VCaP (cell line): ENCODE data around the gene GPR158.

Source experiments
- H3K27ac ChIP-seq: fragments of 450-650 bp; 2 replicates; pipeline ENCODE4 v1.5.1; 2017
- CTCF ChIP-seq: fragments of 450-650 bp; conservative IDR thresholded peaks from 2 replicates; pipeline ENCODE4 v1.5.1; 2017; ENCODE audit warnings: mild to moderate bottlenecking, moderate library complexity

GPR158 gene

GRCh38 chr10:25492040-25492439 is 317.2 kb downstream of the GPR158 start:
- H3K27ac ChIP-seq: no peak overlapping the region
- no peak for TF ChIP-seq CTCF

- no peak for TF ChIP-seq CTCF
- no peak overlapping the region for H3K27ac ChIP-seq
These were observed 317.9 kb downstream of the GPR158 start for GRCh38 chr10:25492680-25493079.

GRCh38 chr10:25493122-25493893 is 318.5 kb downstream of the GPR158 start:
- no peak for TF ChIP-seq CTCF
- H3K27ac ChIP-seq: no peak overlapping the region

GRCh38 chr10:25497246-25497645 is 322.4 kb downstream of the GPR158 start:
- H3K27ac ChIP-seq: no peak overlapping the region
- no peak for TF ChIP-seq CTCF

GRCh38 chr10:25498645-25499044 is 323.8 kb downstream of the GPR158 start:
- no peak overlapping the region for H3K27ac ChIP-seq
- TF ChIP-seq CTCF: no peak

GRCh38 chr10:25501912-25502311 is 327.1 kb downstream of the GPR158 start:
- no peak for TF ChIP-seq CTCF

GRCh38 chr10:25502453-25502852 is 327.7 kb downstream of the GPR158 start:
- no peak for TF ChIP-seq CTCF
- no peak overlapping the region for H3K27ac ChIP-seq

More at GRCh38 chr10:25501912-25502311, 327.1 kb downstream of the GPR158 start:
- no peak overlapping the region for H3K27ac ChIP-seq
